ENCODE measurements around the gene CHSY3.

The CHSY3 gene

DNA sequence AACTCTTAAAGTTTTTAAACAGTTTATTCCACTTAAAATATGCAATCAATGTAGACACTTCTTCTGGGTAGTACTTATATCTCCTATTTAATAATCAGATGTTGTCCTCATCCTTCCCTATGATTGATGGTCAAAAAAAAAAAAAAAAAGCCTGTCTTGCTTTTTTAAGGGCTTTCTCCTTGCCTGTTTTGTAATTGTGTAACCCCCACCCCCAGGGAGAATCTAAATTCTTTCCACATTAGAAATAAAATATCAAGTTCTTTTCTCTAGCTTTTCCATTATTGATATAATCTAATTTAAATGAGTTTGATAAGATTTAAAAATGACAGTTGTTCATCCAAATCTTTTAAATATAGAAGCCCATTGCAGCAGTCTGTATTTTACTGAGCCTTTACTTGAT, 119.7 kb downstream of the CHSY3 start:
- DNase-seq (ENCODE audit: low read depth in 2 of 2) = no peak

DNA sequence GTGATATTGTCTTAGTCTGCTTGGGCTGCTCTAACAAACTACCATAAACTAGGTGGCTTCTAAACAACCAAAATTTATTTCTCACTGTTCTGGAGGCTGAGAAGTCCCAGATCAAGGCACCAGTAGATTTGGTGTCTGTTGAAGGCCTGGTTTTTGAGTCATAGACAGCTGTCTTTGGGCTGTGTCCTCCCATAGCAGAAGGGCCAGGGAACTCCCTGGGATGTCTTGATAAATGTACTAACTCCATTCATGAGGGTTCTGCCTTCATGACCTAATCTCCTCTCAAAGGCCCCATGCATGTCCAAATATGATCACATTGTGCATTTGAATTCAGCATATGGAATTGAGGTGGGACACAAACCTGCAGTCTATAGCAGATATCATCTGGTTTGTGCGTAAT, 121.2 kb downstream of the CHSY3 start:
- no peak for DNase-seq (ENCODE audit: low read depth in 2 of 2)

DNA sequence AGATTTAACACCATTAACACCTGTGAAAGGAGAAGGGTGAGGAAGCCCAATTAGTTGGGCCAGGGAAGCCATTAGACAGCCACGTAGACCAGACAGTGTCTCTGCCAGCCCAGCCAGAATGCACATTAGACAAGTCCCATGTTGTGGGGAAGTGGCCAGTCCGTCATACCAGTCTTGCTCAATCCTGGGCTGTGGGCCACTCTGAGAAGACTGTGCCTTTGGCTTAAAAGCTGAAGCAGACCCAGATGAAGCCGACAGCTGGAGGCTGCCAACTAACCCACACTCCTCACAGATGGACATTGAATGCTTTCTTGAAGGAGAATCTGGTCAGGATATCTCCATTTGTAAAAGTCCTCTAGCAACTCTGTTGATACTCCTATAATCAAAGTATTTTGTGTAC, 128.5 kb downstream of the CHSY3 start:
- no peak for DNase-seq (ENCODE audit: low read depth in 2 of 2)

DNA sequence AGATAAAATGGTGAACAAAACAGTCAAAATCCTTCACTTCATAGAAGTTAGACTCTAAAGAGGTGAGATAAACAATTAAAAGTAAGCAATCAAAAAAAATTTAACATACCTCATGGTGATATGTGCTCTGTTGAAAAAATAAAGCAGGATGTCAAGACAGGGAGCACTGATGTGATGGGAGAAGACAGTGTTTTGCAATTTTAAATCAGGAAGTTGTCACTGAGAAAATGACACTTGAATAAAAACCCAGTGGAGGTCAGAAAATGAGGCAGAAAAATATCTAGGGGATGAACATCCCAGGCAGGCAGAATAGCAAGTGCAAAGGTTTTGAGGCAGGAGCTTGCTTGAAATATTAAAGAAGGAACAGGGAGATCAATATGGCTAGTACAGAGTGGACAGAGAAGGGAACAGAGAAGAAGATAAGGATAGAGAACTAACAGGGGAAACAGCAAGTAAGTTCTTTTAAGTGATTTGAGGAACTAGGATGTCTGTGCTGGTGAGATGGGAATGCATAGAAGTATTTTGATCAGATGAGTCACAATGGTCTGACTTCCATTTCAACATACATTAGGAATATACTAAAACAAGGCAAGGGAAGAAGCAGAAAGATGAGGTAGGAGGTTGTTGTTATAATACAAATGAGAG, 130.4 kb downstream of the CHSY3 start:
- no peak for DNase-seq (ENCODE audit: low read depth in 2 of 2)

DNA sequence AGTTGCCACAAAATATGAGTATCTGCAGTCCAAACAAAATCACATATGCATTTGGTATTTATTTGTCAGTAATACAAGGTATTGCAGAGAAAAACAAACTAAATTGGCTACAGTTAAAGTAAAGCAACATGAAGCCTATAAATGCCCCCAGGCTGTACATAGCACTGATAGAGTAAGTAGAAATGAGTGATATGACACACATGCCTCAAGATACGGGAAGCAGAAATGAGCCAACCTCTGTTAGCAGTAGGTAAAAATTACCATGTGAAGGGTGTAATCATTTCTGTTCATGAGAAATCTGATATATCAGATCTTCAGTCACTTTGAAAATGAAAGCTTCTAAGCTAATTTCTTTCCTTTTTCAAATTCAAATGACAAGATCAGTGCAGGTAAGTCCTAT, 131.1 kb downstream of the CHSY3 start:
- DNase-seq (ENCODE audit: low read depth in 2 of 2) = no peak

DNA sequence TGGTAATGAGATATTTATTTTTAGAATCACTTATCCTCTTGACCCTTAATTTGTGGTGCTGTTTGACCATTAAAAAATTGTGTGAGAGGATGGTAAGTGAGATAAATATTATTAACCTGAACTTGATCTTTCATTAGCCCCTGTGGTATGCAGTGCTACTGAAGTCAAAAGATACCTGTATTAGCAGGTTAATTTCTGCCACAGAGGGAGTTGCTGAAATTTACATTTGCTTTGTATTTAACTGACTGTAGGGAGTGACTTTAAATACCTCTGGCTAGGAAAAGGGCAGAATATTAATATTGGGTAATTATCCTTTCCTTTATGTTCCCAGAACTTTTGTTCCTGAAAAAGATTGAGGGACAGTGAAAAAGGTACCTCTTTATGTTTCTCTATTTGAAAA, 133.6 kb downstream of the CHSY3 start:
- DNase-seq (ENCODE audit: low read depth in 2 of 2) = no peak

DNA sequence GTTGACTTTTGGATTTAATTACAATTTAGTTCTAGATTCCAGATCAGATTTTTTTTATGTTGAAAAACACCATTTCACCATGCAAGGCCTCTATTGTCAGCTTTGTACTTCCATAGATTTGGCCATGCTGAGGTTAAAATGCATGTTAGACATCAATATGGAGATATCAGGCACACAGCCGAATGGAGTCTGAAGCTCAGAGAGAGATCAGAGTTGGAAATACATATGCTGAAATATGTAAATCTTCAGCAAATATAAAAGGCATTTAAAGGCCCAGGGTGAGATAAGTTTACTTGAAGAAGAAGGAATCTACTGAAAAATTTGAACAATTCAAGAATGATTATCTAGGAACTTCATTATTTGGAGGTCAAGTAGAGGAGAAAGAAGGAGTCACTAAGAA, 139.6 kb downstream of the CHSY3 start:
- DNase-seq (ENCODE audit: low read depth in 2 of 2) = no peak

DNA sequence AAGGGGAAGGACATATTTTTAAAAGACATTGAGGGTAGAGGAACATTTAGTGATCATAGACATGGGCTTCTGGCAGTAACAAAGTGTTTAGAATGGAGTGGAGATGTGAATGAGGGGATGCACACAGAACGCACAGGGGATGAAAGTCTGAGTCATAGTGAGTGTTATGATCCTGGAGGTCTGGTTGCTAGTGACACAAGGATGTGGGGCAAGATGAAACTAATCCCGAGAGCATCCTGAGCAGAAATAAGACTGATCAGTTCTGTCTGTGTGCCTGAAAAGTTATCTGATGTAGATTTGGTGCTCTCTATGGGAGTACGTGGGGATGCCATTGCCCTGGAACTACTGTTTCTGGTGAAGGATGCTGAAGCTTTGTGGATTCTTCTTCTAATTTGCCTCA, 141.1 kb downstream of the CHSY3 start:
- DNase-seq (ENCODE audit: low read depth in 2 of 2) = no peak

DNA sequence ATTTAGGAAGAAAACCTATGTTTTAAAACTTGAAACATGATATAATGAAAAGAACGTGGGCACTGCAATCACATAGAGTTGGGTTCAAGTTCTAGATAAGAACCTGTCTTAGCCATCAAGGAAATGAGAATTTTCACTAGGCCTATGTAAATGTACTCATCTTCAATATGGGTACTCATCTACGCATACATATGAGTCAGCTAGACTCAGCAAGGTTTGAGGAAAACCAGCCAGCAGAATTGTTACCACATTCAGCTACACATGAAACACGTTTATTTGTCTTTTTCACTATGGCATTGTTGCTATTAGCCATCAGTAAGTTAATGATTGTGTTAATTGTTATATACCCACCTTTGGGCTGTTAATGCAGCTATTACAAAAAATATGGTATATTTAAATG, 146.3 kb downstream of the CHSY3 start:
- no peak for DNase-seq (ENCODE audit: low read depth in 2 of 2)

DNA sequence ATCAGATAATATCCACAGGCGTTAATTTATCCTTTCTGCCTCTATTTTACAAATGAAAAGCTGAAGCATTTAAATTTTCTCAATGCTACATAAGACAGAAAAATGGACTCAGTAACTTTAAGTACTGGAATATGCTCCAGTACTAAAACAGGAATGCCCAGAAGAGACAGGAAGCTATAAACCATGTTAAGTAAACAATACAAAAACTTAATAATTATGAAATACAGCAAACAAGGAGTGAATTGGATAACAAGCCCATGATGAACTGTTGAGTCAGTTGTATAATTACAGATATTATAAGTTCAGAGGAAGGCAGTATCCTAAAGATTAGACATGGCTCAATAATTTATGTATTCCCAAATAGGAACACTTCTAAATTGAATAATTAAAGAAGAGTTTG, 148.5 kb downstream of the CHSY3 start:
- no peak for DNase-seq (ENCODE audit: low read depth in 2 of 2)

DNA sequence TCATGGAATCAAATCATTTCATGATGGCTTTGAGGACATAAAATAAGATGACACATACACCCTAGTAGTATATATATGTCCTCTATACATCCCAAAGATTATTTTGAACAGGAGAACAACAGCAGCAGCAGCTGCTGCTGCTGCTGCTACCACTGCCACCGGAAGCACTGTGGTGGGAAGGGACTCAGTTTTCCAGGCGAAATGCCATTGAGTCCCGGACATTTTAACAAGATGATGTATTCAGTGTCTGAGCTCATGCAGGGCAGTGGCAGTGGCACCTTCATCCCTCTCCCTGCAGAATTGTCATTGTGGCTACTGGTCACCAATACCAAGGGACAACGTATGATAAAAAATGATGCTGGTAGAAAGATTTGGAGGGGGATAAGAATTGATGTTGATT, 151.3 kb downstream of the CHSY3 start:
- DNase-seq (ENCODE audit: low read depth in 2 of 2) = no peak

DNA sequence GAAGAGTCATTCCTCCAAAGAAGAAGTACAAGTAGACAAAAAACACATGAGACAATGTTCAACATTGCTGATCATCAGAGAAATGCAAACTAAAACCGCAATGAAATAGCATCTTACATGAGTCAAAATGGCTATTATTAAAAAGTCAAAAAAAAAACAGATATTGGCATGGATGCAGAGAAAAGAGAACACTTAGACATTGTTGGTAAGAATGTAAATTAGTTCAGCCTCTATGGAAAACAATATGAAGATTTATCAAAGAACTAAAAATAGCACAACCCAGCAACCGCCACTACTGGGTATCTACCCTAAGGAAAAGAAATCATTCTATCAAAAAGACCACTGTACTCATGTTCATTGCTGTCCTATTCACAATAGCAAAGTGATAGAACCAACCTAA, 157.5 kb downstream of the CHSY3 start:
- DNase-seq (ENCODE audit: low read depth in 2 of 2) = no peak

DNA sequence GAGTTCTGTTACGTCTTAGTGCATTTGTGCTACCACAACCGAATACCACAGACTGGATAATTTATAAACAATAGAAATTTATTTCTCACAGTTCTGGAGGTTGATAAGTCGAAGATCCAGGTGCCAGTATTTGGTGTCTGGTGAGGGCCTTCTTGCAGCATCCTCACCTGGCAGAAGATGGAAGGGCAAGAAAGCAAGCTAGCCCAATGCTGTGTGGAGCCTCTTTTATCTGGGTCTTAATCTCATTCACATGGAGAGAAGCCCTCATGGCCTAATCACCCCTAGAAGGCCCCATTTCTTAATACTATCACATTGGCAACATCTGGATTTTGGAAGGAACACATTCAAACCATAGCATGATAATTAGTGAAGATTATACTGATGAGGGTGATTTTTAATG, 159.3 kb downstream of the CHSY3 start:
- DNase-seq (ENCODE audit: low read depth in 2 of 2) = no peak

DNA sequence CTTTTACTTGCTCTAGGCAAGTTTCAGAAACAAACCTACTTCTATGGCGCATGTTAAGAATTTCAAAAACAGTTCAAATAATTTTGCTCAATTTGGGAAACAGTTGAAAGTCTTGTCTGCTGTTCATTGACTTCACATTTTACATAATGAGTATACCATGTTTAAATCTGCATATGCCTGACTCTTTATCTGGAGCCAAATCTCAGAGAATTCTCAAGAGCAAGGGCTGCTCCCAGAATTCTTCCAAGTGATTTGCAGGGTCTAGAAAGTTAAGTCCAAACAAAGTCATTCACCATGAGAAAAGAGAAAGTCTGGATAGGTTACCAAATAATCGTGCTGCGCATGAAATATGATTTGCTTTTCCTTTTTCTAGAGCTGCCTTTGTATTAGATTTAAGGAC, 160.2 kb downstream of the CHSY3 start:
- DNase-seq (ENCODE audit: low read depth in 2 of 2) = no peak

DNA sequence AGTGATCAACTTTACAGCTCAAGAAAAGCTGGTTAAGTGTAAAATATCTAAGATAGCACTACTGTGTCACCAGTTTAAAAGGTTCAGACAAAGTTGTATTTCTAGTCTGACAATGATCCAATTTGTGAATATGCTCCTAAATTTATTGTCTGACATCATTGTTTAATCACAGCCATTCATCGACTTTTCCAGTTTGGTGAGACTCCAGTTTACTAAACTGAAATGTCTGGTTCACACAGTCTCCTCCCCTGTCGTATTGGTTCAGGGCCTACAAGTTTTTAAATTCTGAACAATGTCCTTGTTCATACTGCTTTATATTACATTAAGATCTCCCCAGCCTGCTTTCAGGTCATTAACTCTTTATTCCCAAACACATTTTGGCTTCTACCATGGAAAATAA, 161.4 kb downstream of the CHSY3 start:
- DNase-seq (ENCODE audit: low read depth in 2 of 2) = no peak

DNA sequence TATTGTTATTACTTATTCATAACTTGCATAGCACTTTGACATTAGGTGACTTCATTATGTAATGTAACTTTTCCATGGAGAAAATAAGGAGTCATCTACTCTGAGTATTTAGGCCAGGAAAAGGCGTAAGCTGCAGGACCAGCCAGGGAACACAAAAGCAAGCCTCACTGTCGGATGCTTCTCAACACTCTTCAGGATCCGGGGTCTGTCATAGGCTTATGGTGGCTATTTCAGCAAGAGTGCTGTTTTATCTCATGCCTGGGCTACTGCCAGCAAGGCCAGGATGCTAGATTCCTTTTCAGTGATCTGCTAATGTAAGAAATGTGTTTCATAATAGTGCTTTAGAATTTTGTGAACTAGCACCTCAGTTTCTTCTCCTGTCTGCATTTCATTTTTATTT, 162.4 kb downstream of the CHSY3 start:
- no peak for DNase-seq (ENCODE audit: low read depth in 2 of 2)

DNA sequence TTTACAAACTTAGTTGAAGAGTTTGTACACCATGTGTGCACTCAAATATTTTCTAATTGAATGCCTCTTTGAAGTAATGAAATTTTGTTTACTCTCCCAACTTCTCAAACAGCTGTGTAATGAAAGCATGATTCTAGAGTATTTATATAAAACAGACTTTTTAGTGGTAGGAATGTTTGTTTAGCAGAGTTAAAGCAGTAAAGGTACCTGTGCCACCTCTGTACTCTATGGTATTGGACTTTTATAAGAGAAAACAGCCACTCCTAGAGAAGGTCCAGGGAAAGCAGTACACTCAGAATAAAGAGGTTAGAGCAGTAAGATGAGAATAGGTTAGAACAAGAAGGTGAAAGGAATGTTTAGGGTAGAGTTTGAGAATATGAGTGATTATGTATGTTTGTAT, 163.1 kb downstream of the CHSY3 start:
- DNase-seq (ENCODE audit: low read depth in 2 of 2) = no peak

DNA sequence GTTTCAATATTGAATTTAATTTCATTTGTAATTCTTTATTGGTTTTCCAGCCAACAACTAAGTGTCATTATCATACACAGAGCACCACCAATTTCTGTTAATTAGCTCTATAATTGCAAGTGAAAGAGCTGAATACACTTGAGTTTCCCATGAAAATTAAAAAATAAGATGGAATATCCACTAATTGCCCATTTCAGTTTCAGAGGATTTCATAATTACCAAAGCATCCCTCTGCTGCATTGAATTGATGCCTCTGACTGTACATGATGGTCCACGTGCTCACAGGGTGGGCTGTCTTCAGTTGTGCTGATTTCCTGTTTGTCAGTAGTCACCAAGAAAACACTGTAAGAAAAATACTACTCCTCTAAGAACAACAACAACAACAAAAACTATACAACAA, 163.8 kb downstream of the CHSY3 start:
- DNase-seq (ENCODE audit: low read depth in 2 of 2) = no peak

DNA sequence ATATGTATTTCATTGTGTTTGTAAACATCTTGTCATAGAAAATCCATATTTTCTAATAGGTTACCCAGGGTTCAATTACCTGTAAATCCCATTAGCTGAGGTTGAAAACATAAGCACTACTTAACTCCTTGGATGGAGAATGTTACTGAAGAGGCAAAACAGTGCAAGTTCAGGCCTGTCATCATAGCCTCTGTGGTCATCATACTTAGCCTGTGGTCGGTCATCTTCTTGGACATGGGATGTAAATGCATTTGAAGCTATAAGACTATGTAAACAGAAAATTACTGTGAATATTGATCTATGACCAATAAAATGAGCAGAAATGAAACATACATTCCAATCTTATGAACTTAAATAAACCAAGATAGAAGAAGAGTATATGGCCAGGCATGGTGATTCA, 164.7 kb downstream of the CHSY3 start:
- DNase-seq (ENCODE audit: low read depth in 2 of 2) = no peak

DNA sequence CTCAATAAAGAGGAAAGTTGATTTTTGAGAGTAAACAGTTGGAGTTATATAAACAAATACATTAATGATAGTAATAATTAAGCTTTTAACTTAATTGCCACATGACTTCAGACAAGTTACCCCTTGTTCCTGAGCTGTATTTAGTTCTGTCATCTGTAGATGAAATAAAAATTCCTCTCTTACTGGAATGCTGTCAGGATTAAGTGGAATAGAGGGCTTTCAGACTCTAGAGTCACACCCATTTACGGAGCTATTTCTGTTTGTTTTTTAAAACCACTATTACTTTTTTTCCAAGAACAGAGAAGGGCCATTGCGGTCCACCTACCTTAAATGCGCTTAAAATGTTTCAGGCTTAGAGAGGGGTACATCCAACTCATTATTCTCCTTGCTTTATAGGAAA, 170.6 kb downstream of the CHSY3 start:
- no peak for DNase-seq (ENCODE audit: low read depth in 2 of 2)

DNA sequence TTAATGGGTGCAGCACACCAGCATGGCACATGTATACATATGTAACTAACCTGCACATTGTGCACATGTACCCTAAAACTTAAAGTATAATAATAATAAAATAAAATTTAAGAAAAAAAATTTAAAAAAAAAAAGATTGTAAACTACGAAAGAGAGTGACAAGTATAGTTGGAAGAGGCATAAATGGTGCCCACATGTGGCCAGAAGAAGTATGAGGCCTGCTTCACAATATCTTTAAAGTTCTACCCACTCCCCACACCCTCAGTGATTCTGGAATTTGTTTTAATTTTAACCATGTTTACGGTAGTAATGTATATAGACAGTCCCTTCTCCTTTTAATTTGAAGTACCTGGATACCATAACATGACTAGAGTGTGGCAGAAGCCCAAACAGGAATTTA, 172.7 kb downstream of the CHSY3 start:
- no peak for DNase-seq (ENCODE audit: low read depth in 2 of 2)

DNA sequence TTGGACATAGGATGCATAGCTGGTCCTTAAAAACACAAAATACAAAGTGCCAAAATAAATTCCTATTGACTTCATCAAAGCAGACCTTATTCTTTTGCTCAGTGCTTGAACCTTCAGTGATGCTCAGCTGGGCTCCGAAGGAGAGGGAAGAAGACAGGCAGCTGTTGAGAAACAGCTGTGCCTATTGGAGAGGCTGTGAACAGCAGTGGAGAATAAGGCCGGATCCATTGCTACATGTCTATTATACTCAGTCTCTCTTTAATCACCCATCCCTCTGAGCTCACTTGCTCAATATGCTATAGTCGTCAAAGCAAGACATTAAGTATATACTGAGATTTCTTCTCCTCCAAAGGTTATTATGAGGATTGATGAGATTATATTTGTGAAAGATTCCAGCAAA, 174.4 kb downstream of the CHSY3 start:
- DNase-seq (ENCODE audit: low read depth in 2 of 2) = no peak

DNA sequence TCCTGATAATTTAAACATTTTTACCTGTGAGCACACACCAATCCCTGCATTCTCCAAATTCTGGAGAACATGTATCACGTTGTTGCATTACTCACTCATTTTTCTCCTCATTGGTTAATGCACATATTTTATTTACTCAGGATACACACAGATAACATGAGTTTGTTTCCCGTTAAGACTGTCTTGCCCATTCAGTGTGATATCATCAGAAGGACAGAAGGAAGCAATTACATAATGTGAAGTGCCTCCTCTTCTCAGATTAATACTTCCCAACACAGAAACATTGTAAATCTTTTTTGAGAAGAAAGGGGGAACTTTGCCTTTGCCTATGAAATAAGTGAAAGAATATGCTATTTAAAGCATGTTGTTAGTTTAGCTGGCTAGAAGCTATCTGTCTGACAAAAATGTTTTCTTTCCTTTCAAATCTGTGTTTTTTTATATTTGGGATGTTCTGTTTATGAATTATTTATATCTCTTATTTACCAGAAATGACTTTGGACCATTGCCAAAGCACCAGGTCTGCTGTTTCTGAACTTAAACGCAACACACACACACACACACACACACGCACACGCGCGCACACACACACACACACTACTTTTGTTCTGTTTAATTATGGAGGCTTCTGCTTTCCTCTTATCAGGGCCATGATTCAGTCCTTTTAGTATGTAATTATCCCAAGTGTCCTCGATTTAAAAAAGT, 186.5 kb downstream of the CHSY3 start:
- no peak for DNase-seq (ENCODE audit: low read depth in 2 of 2)

DNA sequence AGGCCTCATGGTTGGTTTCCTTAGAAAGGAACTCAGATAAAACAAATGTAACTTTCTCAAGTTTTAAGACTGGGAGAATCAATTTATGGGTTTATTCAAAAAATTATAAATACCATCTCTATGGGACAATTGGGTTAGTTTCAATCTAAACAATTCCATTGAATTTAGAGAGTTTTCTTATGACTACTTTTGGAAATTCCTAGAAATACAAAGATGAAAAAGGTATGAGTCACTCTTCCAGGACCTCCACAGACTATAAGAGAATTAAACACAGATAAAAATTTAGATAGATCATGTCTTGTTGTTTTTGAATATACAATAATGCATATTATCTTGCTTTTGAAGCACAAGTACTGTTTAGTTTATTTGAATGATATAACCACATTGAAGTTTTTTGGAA, 188.7 kb downstream of the CHSY3 start:
- DNase-seq (ENCODE audit: low read depth in 2 of 2) = no peak
